Ramos (cell line): Measurements from ENCODE around the gene ELF3.
"Not testable (repeated sequence)": the region's sequence is repeated elsewhere in the genome, so short reads cannot be mapped to it uniquely, and the experiment has no call there.

ENCODE experiments used
- in situ Hi-C: fragments of 300-500 bp; cut with MboI; formaldehyde crosslinking; loops from one replicate; pipeline ENCODE4 v1.14.3; 2022; ENCODE audit warnings: low sequenced_read_pairs; ENCODE audit not compliant: unreplicated experiment

The ELF3 gene

DNA sequence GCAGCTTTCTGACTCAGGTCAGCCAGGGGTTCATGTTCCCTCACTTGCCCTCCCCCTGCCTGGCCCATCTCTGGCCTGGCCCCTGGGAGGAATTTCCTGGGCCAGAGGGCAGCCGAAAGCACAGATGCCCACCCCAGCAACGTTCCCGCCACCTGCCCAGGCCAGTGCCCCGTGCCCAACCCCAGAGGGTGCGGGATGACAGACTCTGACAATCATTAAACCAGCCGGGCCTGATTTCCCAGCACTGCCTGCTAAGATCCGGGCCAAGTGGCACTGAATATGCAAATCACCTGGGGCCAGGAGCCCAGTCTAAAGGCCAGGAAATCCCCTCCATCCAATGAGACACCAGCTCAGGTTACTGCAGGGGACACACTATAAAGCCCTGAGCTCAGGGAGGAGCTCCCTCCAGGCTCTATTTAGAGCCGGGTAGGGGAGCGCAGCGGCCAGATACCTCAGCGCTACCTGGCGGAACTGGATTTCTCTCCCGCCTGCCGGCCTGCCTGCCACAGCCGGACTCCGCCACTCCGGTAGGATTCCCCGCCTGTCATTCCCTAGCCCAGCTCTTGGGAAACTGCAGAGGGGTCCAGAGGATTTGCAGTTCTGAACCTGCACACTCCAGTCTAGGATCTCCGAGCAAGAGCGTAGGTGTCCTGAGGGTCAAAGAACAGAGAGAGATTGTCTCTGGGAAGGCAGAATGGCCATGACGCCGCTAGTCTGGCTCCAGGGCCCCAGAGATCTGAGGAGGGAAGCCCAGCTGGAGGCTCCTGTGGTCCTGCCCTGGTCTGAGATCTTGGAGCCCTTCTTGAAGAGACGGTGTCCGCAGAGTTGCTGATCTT is at the start of gene ELF3:
ELF3 (plus strand) TSS at position 408 of the 836 bp plus-strand sequence. CDS start 550 bp downstream, outside the sequence.
- in situ Hi-C loops: loop anchor here (25.0 kb wide), 1 partner anchor 102 kb away; the partner anchor contains the start of gene GPR37L1

DNA sequence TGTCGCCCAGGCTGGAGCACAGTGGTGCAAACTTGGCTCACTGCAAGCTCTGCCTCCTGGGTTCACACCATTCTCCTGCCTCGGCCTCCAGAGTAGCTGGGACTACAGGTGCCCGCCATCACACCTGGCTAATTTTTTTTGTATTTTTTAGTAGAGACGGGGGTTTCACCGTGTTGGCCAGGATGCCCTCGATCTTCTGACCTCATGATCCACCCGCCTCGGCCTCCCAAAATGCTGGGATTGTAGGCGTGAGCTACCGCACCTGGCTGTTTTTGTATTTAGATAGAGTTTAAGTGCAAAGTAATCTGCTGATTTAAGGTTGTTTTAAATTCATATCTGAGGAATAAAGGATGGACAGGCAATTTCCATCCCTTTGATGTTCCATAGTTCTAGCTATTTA is 48.0 kb upstream of the ELF3 start:
- in situ Hi-C loops: not testable (repeated sequence)

GRCh38 chr1:201964261-201964660 is 46.1 kb upstream of the ELF3 start:
- in situ Hi-C loops: no loop called here

DNA sequence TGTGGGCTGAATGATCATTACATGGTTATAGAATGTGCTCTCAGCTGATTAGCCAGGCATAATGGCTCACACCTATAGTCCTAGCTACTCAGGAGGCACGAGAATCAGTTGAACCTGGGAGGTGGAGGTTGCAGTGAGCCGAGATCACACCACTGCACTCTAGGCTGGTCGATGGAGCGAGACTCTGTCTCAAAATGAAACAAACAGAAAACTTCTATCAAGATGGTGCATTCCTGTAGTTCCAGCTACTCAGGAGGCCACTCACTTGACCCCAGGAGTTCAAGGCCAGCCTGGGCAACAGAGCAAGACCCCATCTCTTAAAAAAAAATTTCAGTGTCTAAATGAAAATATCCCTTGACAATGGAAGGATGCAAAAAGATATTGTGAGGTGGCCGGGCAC is 44.2 kb upstream of the ELF3 start:
- in situ Hi-C loops: no loop called here

GRCh38 chr1:201968202-201968925 is 42.0 kb upstream of the ELF3 start:
- in situ Hi-C loops: no loop called here

GRCh38 chr1:201970334-201971159 is 39.8 kb upstream of the ELF3 start:
- in situ Hi-C loops: loop anchor here (5.0 kb wide), 1 partner anchor 73 kb away; no protein-coding TSS in a partner anchor

- in situ Hi-C loops: no loop called here
These were observed 28.2 kb upstream of the ELF3 start for GRCh38 chr1:201982082-201982622.

DNA sequence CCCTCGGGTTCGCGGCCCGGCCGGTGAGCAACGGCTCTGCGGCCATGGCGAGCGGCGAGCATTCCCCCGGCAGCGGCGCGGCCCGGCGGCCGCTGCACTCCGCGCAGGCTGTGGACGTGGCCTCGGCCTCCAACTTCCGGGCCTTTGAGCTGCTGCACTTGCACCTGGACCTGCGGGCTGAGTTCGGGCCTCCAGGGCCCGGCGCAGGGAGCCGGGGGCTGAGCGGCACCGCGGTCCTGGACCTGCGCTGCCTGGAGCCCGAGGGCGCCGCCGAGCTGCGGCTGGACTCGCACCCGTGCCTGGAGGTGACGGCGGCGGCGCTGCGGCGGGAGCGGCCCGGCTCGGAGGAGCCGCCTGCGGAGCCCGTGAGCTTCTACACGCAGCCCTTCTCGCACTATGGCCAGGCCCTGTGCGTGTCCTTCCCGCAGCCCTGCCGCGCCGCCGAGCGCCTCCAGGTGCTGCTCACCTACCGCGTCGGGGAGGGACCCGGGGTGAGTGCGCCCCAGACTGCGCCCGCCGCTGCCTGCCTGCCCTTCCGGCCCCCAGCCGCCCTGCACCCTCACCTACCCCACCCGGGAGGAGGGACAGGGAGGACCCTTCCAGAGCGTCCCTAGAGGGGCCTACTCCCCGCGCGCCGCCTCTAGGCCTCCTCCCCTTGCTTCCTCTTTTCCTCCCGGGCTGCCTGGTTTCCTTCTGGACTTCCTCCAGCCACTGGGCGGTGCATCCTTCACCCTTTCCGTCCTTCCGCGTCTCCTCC is 27.6 kb upstream of the ELF3 start, which contains the start of gene RNPEP:
RNPEP (plus strand) TSS at position 26 of the 757 bp plus-strand sequence; CDS start at position 45, 19 bp downstream.
- in situ Hi-C loops: no loop called here

- in situ Hi-C loops: no loop called here
These were observed 27.0 kb upstream of the ELF3 start for GRCh38 chr1:201983380-201983805.

DNA sequence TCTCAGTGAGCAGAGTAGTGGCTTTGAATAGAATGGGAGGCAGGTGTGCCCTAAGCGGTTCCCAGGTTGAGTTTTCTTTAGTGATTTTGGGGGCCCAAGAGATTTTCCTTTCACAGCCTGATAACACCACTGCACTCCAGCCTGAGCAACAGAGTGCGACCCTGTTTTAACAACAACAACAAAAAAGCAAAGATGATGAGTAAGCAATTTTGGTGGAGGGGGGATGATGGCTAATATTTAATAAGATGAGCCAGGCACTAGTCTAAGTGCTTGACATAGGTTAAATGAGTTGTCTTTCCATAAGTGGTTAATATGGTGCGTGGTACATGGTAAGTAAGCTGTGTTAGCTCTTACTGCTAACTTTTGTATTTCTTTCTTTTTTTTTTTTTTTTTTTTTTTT is 25.9 kb upstream of the ELF3 start:
- in situ Hi-C loops: no loop called here

GRCh38 chr1:201985355-201985754 is 25.0 kb upstream of the ELF3 start:
- in situ Hi-C loops: no loop called here

DNA sequence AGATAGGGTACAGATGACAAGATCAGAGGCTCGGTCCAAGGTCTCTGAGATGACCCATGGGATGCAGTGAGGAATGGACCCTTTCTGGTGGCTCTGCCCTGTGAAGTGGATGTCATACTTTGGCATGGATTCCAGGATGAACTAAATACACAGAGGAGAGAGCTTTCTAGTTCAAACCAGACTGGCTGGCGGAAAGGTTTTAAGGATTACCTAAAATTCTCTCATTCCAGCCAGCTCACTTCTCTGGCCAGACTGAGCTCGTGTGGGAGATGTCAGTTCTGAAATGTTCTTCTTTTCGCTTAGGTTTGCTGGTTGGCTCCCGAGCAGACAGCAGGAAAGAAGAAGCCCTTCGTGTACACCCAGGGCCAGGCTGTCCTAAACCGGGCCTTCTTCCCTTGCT is 21.8 kb upstream of the ELF3 start:
- in situ Hi-C loops: no loop called here

DNA sequence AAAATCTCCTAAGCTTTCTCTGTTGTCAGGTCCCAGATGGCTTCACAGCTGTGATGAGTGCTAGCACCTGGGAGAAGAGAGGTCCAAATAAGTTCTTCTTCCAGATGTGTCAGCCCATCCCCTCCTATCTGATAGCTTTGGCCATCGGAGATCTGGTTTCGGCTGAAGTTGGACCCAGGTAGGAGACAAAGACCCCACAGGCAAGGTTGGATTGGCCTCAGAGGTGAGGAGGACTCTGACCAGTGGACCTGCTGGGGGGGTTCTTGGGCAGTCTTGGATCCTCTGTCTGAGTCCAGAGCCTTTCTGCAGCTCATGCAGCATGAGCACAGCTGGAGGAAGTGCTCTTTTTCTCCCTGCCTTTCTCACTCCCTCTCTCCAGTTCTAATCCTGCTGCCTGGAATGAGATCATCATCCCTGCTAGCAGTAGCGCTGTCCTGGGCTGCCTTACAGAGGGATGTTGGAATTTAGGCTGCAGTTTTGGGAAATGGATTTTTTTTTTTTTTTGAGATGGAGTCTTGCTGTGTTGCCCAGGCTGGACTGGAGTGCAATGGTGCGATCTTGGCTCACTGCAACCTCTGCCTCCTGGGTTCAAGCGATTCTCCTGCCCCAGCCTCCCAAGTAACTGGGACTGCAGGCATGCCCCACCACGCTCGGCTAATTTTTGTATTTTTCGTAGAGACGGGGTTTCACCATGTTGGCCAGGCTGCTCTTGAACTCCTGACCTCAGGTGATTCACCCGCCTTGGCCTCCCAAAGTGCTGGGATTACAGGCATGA is 20.8 kb upstream of the ELF3 start:
- in situ Hi-C loops: no loop called here

GRCh38 chr1:201990427-201990826 is 20.0 kb upstream of the ELF3 start:
- in situ Hi-C loops: no loop called here

- in situ Hi-C loops: loop anchor here (25.0 kb wide), 1 partner anchor 113 kb away; the partner anchor contains the start of gene GPR37L1
These were observed 10.7 kb upstream of the ELF3 start for GRCh38 chr1:201999625-202000238.

DNA sequence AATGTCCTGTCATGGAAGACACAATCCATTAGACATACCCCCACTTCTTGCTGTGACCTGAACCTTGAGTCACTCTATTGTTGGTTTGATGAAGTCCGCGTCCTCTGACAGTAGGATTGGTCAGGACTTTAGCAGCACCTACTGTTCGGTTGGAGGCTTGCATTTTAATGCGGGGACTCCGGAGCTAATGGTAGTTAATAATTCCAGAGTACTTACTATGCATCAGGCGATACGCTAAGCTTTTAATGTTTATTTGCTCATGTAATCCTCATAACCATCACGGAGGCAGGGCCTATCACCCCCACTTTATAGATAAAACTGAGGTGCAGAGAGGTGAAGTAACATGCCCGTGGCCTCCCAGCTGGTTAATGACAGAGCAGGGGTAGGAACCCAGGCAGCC is 7.9 kb upstream of the ELF3 start:
- in situ Hi-C loops: loop anchor here (25.0 kb wide), 1 partner anchor 110 kb away; the partner anchor contains the start of gene GPR37L1

DNA sequence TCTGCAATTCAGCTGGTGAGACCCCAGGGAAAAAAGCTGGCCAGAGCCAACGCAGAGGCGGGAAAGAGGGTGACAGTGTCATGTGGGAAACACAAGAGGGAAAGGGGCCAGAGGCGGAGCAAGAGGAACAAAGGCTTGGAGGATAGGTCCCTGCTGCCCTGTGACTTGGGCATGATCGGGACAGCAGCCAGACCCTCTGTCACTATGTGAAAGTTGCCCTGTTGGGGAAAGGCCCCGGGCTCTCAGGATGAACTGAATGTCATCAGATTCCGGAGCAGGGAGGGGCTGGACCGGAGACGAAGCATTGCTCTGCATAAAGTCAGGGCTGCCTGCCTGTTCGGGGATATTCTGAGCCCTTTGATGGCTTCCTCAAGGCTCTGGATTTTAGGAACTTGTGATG is 5.7 kb upstream of the ELF3 start:
- in situ Hi-C loops: loop anchor here (25.0 kb wide), 1 partner anchor 108 kb away; the partner anchor contains the start of gene GPR37L1

GRCh38 chr1:202005958-202006357 is 4.4 kb upstream of the ELF3 start:
- in situ Hi-C loops: loop anchor here (25.0 kb wide), 1 partner anchor 106 kb away; the partner anchor contains the start of gene GPR37L1
